Measurements from ENCODE around the gene GPRIN3. TPM values are rescaled to one million over a fixed set of nuclear protein-coding genes. Genes with fewer than 3 reads are reported as not detected.

Gene GPRIN3
- total and polyA plus RNA-seq, 3 donors from 2014 or later: 0.58 to 2.5 (median 2.2) TPM

DNA sequence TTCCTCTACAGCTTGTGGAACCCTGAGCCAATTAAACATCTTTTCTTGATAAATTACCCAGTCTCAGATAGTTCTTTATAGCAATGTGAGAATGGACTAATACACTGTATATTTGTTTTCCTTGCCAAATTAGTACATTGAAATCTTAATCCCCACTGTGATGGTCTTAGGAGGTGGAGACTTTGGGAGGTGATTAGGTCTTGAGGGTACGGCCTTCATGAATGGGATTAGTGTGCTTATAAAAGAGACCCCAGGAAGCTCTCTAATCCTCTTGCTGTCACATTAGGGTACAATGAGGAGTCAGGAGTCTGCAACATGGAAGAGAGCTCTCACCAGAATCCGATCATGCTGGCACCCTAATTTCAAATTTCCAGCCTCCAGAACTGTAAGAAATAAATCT lies 109.7 kb downstream of the GPRIN3 start:
- Histone ChIP-seq H3K9me3 (no peaks in the 10 kb centered on the region), H3K4me1 (no peaks in the 10 kb centered on the region), H3K36me3 (ENCODE audit: low read depth, missing control alignments) (no peaks in the 10 kb centered on the region), H3K27ac (no peak overlapping the region), H3K27me3 (no peaks in the 10 kb centered on the region), H3K4me3 (no peak overlapping the region)
- intact Hi-C loops (cut with DNase I; ENCODE audit: low total_unique reads): no loop called here
- no peak for DNase-seq
- WGBS, 2 donors: 96 to 98% methylated on average over 2 of the region's 2 CpGs
- no peak for TF ChIP-seq POLR2A (IDR thresholded peaks at IDR 0.05)

DNA sequence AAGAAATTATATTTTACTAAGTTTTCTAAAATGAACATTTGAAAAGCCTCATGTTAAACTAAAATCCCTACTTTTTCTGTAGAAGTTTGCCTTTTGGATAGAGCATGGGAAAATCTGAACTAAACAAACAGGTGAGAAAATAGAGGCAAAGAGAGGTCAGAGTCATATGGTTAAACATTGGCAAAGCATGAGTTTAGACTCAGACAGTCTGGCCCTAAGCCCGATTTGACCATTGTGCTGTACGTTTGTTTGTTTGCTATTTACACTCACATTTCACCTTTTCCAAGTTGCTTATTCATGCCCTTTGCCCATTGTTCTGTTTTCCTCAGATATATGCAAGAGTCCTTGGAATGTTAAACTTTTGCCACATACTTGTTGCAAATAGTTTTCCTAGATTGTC lies 110.9 kb downstream of the GPRIN3 start:
- H3K27ac ChIP-seq: no peak overlapping the region
- intact Hi-C loops (cut with DNase I; ENCODE audit: low total_unique reads): no loop called here
- no peak for DNase-seq
- no peak overlapping the region for H3K4me3 ChIP-seq
- no peaks in the 10 kb centered on the region for H3K27me3 ChIP-seq
- no peak for TF ChIP-seq POLR2A (IDR thresholded peaks at IDR 0.05)
- TF ChIP-seq, protein P1, sequence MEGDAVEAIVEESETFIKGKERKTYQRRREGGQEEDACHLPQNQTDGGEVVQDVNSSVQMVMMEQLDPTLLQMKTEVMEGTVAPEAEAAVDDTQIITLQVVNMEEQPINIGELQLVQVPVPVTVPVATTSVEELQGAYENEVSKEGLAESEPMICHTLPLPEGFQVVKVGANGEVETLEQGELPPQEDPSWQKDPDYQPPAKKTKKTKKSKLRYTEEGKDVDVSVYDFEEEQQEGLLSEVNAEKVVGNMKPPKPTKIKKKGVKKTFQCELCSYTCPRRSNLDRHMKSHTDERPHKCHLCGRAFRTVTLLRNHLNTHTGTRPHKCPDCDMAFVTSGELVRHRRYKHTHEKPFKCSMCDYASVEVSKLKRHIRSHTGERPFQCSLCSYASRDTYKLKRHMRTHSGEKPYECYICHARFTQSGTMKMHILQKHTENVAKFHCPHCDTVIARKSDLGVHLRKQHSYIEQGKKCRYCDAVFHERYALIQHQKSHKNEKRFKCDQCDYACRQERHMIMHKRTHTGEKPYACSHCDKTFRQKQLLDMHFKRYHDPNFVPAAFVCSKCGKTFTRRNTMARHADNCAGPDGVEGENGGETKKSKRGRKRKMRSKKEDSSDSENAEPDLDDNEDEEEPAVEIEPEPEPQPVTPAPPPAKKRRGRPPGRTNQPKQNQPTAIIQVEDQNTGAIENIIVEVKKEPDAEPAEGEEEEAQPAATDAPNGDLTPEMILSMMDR (IDR thresholded peaks at IDR 0.05): no peak
- no peaks in the 10 kb centered on the region for H3K36me3 ChIP-seq (ENCODE audit: low read depth, missing control alignments)
- no peaks in the 10 kb centered on the region for H3K9me3 ChIP-seq
- no peaks in the 10 kb centered on the region for H3K4me1 ChIP-seq
- WGBS, 2 donors: 46 to 50% methylated on average over 2 of the region's 2 CpGs

DNA sequence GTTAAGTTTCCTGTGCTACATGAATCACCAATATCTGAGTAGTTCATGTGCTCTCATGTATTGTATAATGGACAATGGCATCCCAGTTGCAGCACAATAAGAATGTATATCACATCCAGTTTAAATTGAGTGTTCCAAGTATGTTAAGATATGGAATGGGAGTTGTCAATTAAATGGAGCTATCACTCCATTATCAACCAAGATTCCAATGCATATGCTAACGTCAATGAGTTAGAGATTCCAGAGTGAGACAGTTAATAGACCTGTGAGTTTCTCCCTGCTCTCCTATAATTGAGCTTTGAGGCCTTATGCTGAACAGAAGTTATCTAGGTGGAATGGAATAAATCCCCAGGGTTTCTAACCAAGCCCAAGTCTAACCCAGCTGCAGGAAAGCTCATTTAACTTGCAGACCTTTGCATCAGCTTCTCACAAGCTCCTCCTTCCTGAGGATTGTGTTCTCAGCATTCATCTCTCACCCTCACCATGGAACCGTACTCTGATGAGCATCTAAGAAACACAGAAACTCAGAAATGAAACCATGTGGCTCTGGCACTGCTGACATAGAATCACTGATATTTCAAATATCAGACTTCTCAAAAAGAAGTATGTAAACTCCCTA lies 111.4 kb downstream of the GPRIN3 start:
- Histone ChIP-seq H3K36me3 (ENCODE audit: low read depth, missing control alignments) (no peaks in the 10 kb centered on the region), H3K27ac (no peak overlapping the region), H3K4me3 (no peak overlapping the region), H3K27me3 (no peaks in the 10 kb centered on the region), H3K4me1 (no peaks in the 10 kb centered on the region), H3K9me3 (no peaks in the 10 kb centered on the region)
- intact Hi-C loops (cut with DNase I; ENCODE audit: low total_unique reads): no loop called here
- 76 to 90% methylated on average over 2 of the region's 2 CpGs for WGBS, 2 donors
- DNase-seq: no peak
- TF ChIP-seq, protein P1 (IDR thresholded peaks at IDR 0.05): no peak
- TF ChIP-seq POLR2A (IDR thresholded peaks at IDR 0.05): no peak

DNA sequence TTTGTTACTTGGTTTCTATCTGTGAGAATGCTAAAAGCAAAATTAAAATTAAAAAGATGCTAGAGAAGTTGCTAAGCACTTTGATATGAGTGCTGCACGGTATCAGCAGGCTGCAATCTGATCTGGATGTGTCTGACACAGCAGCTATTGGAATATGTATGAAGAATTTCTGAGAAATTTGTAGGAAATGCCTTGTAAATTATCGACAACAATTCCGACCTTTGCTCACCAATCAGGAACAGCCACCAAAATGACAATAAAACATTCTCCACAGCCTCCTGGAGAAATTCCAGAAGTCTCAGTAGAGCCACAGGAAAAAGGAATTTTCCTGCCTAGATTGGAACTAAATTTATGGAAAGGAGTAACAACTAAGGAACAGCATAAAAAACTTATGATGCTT lies 113.8 kb downstream of the GPRIN3 start:
- H3K4me1 ChIP-seq: no peaks in the 10 kb centered on the region
- 37 to 43% methylated on average over 3 of the region's 3 CpGs for WGBS, 2 donors
- H3K9me3 ChIP-seq: no peaks in the 10 kb centered on the region
- H3K4me3 ChIP-seq: no peak overlapping the region
- H3K27me3 ChIP-seq: no peaks in the 10 kb centered on the region
- H3K27ac ChIP-seq: no peak overlapping the region
- no peaks in the 10 kb centered on the region for H3K36me3 ChIP-seq (ENCODE audit: low read depth, missing control alignments)
- intact Hi-C loops (cut with DNase I; ENCODE audit: low total_unique reads): no loop called here
- TF ChIP-seq, protein P1 (IDR thresholded peaks at IDR 0.05): no peak
- TF ChIP-seq POLR2A (IDR thresholded peaks at IDR 0.05): no peak
- DNase-seq: no peak

Other genes starting within 250 kb of the GPRIN3 start
- gene TIGD2, start 196.3 kb downstream of the GPRIN3 start, total RNA-seq: 10 to 100 TPM in 1 of 2 donors, 1 to 10 TPM in 1; 9.3 to 11.5 TPM
- gene TIGD2, start 196.3 kb downstream of the GPRIN3 start, polyA plus RNA-seq (ENCODE audit: insufficient read depth, low read depth, low replicate concordance): 4.0 TPM

Data from testis (tissue), 3 donors.